ENCODE results near the gene ADAM10.

- no peak for TF ChIP-seq PRRX2 (CRISPR knock-in tag; IDR thresholded peaks at IDR 0.05)
- no peak for TF ChIP-seq CTCF (IDR thresholded peaks at IDR 0.05)
- TF ChIP-seq CBFB (CRISPR knock-in tag; IDR thresholded peaks at IDR 0.05; ENCODE audit: low read depth) = no peak
- TF ChIP-seq ETV6 (CRISPR knock-in tag; IDR thresholded peaks at IDR 0.05) = no peak
- TF ChIP-seq E2F4 (CRISPR knock-in tag; IDR thresholded peaks at IDR 0.05; ENCODE audit: borderline replicate concordance, low read depth) = no peak
- no peak for TF ChIP-seq NFYB (CRISPR knock-in tag; conservative IDR thresholded peaks at IDR 0.05; ENCODE audit: low read depth)
Observed at GRCh38 chr15:58760385-58761009, 11.0 kb upstream of the ADAM10 start.
